AG09319 (cell line): Measurements from ENCODE around the gene CZIB.

Source experiments
- DNase-seq: peaks from one replicate; pipeline ENCODE4 v3.0.0-alpha.2; 2010; ENCODE audit warnings: low read depth; ENCODE audit errors: extremely low read depth
- TF ChIP-seq, protein P1 (sequence below): IDR thresholded peaks from 2 replicates; pipeline ENCODE4 v1.5.1; 2011; ENCODE audit warnings: low read depth, mild to moderate bottlenecking, inconsistent platforms, low read length, moderate library complexity

CZIB gene

DNA sequence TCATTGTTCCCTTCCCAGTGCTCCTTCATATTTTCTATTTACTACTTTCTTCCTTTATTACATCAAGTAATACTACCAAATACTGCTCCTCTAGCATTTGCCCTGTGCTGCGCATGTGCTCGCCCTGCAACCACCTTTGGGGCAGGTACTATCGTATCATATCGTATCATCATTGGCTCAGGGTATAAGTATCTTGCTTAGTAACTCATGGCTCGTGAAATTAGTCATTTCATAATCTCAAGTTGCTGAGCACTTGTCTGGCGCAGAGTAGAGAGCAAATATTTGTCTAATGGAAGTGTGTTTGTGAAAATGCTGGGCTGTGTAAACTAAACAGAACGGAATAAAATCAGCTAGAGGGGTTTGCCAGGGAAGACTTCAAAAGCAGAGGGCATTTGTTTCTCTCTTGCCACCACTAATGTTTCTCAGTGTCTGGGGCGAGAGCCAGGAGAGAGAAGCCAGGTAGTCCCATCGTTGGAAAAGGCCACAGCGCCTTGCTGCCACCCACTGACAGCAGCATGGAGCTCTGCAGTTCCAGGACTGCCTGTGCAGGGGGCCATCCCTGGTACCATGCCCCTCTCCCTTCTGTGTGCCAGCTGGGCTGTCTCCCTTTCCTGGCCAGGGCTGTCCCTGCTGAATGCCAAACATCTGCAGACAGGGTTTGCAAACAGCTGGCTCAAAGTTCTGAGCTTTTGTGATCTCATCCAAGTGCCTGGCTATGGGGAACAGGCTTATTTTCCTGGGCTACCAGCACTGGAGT, 43.8 kb downstream of the CZIB start:
- TF ChIP-seq, protein P1, sequence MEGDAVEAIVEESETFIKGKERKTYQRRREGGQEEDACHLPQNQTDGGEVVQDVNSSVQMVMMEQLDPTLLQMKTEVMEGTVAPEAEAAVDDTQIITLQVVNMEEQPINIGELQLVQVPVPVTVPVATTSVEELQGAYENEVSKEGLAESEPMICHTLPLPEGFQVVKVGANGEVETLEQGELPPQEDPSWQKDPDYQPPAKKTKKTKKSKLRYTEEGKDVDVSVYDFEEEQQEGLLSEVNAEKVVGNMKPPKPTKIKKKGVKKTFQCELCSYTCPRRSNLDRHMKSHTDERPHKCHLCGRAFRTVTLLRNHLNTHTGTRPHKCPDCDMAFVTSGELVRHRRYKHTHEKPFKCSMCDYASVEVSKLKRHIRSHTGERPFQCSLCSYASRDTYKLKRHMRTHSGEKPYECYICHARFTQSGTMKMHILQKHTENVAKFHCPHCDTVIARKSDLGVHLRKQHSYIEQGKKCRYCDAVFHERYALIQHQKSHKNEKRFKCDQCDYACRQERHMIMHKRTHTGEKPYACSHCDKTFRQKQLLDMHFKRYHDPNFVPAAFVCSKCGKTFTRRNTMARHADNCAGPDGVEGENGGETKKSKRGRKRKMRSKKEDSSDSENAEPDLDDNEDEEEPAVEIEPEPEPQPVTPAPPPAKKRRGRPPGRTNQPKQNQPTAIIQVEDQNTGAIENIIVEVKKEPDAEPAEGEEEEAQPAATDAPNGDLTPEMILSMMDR: peak; percentile 58
- no peak for DNase-seq

DNA sequence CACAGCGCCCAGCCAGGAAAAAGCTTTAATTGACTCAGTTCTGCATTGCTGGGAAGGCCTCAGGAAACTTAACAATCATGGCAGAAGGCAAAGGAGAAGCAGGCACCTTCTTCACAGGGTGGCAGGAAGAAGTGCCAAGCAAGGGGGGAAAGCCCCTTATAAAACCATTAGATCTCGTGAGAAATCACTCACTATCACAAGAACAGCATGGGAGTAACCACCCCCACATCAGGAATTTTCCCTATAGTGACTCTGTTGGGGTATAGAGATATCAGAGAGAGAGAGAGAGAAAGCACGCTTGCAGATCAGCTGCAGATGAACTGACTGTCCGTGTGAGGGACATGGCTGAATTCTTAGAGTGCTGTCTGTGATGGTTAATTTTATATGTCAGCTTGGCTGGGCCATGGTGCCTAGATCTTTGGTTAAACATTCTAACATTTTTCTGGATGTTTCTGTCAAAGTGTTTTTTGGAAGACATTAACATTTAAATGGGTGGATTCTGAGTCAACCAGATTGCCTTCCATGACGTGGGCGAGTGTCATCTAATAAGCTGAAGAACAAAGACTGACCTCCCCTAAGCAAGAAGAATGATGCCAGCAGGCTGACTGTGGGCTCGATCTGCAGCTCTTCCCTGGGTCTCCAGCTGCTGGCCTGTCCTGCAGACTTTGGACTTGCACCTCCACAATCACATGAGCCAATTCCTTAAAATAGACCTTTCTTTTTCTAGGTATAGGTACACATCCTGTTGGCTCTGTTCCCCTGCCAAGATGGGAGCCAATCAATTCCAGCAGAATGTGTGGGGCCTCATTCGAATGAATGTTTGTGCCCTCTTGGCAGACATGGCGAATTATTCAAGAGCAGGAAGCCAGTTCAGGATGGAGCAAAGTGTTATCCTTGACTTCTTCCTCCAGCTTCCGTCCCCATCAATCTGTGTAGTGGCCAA, 45.2 kb downstream of the CZIB start:
- no peak for DNase-seq
- TF ChIP-seq, protein P1: no peak

DNA sequence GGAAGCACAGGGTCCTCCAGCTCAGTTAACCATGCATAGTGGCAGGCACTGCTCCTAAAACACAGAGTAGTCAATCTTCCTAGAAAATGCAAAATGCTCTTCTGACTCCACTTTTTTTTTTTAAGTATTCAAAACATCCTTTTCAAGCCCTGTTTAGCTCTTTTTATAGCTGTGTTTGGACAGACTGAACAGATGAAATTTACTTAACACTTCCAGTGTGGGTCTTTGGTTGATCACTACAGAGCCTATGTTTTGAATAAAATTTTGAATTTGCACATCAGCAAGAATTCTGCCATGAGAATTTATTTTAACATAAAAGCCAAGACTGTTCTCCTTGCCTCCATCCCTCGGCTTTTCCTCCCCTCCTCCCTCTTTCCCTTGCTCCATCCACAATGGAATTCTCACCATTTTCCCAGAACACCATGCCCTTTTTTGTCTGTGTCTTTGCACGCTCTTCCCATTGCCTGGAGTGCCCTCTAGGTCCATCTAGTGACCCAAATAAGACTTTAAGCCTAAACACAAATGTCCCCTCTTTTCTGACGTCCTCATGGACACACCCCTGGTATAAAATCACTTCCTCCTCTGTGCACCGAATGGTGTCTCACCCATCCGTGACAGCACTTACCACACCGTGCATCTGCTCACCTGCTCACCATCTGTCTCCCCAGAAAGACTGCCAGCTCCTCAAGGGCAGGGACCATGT, 47.9 kb downstream of the CZIB start:
- TF ChIP-seq, protein P1: peak; percentile 49

DNA sequence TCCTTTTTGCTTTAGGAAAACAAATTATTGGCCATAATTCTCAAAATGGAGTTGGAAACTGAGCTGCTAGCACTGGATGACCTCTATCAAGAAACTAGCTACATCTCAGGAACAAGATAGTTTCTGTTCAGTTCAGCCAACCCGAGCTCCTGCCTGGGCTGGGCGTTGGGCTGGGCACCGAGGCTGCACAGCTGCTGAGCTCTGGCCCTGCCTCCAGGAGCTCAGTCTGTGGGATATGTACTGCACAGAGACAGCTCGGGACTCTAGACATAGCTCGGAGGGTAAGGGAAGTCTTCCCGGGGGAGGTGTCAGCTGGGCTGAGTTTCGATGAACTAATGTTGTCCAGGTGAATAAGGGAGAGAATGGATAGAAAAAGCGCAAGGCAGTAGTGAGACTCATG, 53.5 kb downstream of the CZIB start:
- no peak for DNase-seq
- TF ChIP-seq, protein P1: no peak

More for the DNA sequence above, 47.9 kb downstream of the CZIB start:
- no peak for DNase-seq

DNA sequence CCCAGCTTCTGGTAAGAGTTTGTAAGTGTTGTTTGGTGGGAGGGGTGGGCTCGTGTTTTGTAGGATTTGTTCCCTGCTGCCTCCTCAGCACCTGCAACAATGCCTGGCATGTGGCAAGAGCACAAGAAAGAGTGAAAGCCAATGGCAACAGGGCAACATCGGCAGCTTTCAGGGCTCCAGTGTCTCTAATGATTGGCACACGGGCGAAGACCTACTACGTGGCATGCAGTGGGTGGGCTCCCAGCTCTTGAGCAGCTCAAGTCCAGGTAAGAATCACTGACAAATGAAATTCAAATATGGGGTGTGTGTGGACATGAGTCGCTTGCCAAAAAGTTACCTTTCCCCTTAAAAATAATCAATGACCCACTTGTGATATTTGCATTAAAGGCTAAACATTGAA, 54.1 kb downstream of the CZIB start:
- no peak for DNase-seq
- TF ChIP-seq, protein P1: no peak

DNA sequence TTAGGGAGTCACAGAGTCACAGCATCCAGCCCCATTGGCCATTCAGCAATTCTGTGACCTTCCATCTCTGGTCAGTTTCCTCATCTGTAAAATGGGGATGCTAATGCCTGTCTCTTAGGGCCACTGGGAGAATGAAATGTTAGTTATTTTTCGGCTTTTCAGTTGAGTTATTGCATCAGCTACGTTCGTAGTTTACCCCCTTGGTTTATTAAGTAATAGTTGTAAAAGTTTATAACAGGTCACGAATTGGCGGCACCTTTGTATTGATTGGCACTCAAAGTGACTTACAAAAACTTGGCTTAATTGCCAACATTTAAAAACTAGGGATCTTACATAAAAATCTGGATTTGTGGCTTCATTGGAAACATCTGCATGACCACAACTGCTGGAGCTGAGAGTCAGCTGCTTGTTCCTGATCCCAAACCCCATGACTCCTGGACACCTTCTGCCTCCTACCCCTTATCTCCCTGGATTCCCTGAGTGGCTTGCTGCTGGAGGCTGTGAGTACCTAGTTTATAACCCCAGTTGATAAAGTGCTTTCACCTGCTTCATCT, 54.9 kb downstream of the CZIB start:
- TF ChIP-seq, protein P1: no peak

More for the DNA sequence above, 54.9 kb downstream of the CZIB start:
- DNase-seq: no peak
